AG09309 (cell line): ENCODE results near the gene MTF1.
A peak's percentile ranks its signal among the peaks of the same experiment; 100 is the strongest.

Experiments used
- DNase-seq: peaks from one replicate; pipeline ENCODE4 v3.0.0-alpha.2; 2010; ENCODE audit warnings: low read depth
- H3K4me3 ChIP-seq: 2 replicates; pipeline ENCODE4 v1.5.1; 2011; ENCODE audit warnings: mild to moderate bottlenecking, low read depth, low read length, moderate library complexity; ENCODE audit not compliant: control insufficient read depth
- CTCF ChIP-seq: IDR thresholded peaks from 2 replicates; pipeline ENCODE4 v1.5.1; 2011; ENCODE audit warnings: mild to moderate bottlenecking, low read depth, low read length, inconsistent platforms; ENCODE audit not compliant: insufficient read depth, control insufficient read depth; ENCODE audit errors: missing control alignments

Gene MTF1

DNA sequence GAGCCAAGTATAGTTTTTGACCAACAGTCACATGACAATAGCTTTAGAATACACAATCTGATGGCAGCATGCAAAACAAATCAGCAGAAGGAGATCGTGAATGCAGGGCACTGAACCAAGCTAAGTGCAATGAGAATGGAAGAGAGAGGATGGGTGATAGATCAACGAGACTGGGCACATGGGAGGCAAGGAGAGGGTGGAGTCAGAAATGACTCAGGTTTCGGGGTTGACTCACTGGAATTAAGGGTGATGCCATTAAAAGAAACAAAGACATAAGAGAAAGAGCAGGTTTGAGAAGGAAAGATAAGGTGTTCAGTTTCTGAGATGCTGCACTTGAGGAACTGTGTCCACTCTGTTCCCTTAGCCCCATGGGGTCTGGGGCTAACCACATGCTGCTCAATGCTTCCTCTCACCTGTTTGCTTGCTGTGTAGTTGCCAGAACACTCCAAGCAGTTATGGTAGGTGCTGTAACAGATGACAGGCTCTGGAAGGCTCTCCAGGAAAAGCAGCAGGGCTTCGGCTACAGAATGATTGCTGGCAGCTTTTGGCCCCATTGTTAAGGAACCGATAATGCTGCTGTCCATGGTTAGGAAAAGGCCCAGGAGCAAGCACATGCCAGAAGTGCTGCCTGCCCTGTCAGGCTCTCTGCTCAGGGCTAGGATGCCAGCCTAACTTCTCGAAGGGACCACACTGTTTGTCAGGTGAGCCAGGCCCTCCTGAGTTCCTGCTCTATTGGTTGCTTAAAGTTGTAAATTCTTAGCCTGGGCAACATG, 6.1 kb upstream of the MTF1 start:
- DNase-seq, result no peak
- no peak overlapping the region for H3K4me3 ChIP-seq
- no peak for TF ChIP-seq CTCF

DNA sequence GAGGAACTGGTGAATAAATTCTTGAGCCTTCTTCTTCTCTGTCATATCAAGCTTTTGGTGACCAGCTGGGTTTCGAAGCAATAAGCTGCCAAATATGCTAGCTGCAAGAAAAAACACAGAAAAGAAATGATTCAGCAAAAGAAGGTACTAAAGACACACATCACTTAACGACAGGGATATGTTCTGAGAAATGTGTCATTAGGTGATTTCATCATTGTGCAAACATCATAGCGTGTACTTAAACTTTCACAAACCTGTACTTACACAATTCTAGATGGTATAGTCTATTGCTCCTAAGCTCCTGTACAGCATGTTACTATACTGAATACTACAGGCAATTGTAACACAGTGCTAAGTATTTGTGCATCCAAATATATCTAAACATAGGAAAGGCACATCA, 2.9 kb upstream of the MTF1 start:
- TF ChIP-seq CTCF, result no peak
- no peak for DNase-seq
- H3K4me3 ChIP-seq, result no peak overlapping the region

DNA sequence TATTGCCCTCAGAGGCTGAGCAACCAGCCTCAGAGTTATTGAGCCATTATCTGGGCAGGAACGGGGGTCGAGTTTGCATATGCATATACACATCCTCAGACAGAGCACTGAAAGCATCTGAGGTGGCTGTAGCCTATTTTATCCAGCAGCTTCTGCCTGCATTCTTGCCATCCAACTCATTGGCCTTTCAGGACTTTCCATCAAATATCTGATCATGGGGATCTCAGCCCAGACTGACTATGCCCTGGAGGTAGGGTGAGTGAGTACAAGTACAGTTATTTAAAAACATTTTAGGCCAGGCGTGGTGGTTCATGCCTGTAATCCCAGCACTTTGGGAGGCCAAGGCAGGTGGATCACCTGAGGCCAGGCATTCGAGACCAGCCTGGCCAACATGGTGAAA, 1.8 kb upstream of the MTF1 start:
- no peak for TF ChIP-seq CTCF
- H3K4me3 ChIP-seq, result no peak overlapping the region
- no peak for DNase-seq

GRCh38 chr1:37860346-37860666, 914 bp upstream of the MTF1 start:
- no peak for DNase-seq
- TF ChIP-seq CTCF, result no peak

GRCh38 chr1:37858931-37859506, 373 bp downstream of the MTF1 start:
- DNase-seq, result no peak
- no peak for TF ChIP-seq CTCF
- H3K4me3 ChIP-seq, result peak overlapping the region; percentile 97

More at GRCh38 chr1:37860346-37860666, 914 bp upstream of the MTF1 start:
- H3K4me3 ChIP-seq, result peak overlapping the region; percentile 97

DNA sequence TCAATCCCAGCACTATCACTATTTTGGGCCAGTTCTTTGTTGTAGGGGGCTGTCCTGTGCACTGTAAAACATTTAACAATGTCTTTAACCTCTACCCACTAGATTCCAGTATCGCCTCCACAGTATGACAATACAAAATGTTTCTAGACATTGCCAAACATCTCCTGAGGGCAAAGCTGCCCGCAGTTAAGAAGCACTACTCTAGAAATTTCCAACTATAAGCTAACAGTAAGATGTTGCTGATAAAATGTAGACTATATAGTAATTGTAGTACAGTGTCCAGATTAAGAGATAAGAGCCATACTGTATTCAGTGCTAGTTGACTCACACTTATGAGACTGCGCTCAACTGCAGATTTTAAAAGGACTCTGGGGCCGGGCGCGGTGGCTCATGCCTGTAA, 5.0 kb downstream of the MTF1 start:
- TF ChIP-seq CTCF, result no peak
- DNase-seq, result no peak
- H3K4me3 ChIP-seq, result no peak overlapping the region

DNA sequence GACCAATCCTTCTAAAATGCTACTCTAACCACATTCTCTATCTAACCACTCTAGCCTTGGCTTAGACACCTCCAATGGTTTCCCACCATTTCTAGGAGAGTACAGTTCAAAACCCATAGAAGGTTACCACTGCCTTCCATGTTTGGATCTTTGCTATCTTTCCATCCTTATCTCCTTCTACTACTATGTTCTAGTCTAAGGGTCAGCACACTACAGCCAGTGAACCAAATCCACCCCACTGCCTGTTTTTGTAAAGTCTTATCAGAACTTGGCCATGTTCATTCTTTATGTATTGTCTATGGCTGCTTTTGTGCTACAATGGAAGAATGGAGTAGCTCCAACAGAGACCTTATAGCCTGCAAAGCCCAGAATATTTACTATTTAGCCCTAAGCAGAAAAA, 6.2 kb downstream of the MTF1 start:
- H3K4me3 ChIP-seq, result no peak overlapping the region
- no peak for TF ChIP-seq CTCF
- DNase-seq, result no peak
